Bronchial epithelial cell (primary cell): Measurements from ENCODE around the gene SWAP70. TPM values are rescaled to one million over a fixed set of nuclear protein-coding genes. Genes with fewer than 3 reads are reported as not detected.

ENCODE experiments used
- DNase-seq: peaks from one replicate; pipeline ENCODE4 v3.0.0-alpha.2; 2010; ENCODE audit warnings: low read depth
- FAIRE-seq: peaks from 2 replicates; lab custom pipeline; 2011; peaks lifted over from hg19 to GRCh38; lab: Jason Lieb, UNC
- H3K27me3 ChIP-seq: 2 replicates; pipeline ENCODE4 v1.5.1; 2011; ENCODE audit warnings: low read length; ENCODE audit not compliant: control insufficient read depth, insufficient read depth
- H3K36me3 ChIP-seq: 2 replicates; pipeline ENCODE4 v1.5.1; 2011; ENCODE audit warnings: low read length; ENCODE audit not compliant: control insufficient read depth, insufficient read depth
- H3K4me3 ChIP-seq: 2 replicates; pipeline ENCODE4 v1.5.1; 2011; ENCODE audit warnings: mild to moderate bottlenecking, low read depth, low read length, control low read depth
- total RNA-seq: library from RNA; depleted of rRNA; stranded (reverse); fragments of >200 nt; gene quantifications from 2 replicates; pipeline ENCODE4 v1.2.1, GENCODE V29; 2014
- TF ChIP-seq, protein P1 (sequence below): IDR thresholded peaks from 2 replicates; pipeline ENCODE4 v1.5.1; 2011; ENCODE audit warnings: mild to moderate bottlenecking, moderate library complexity, low read length, control low read depth, inconsistent platforms; ENCODE audit not compliant: insufficient read depth, severe bottlenecking

Gene SWAP70
- total RNA-seq, 1 donor from 2014 or later: 26.3 TPM

- Histone ChIP-seq H3K4me3 (no peak overlapping the region), H3K36me3 (no peaks in the 10 kb centered on the region), H3K27me3 (no peaks in the 10 kb centered on the region)
- DNase-seq (peak; percentile 70), FAIRE-seq (no peak)
- TF ChIP-seq, protein P1, sequence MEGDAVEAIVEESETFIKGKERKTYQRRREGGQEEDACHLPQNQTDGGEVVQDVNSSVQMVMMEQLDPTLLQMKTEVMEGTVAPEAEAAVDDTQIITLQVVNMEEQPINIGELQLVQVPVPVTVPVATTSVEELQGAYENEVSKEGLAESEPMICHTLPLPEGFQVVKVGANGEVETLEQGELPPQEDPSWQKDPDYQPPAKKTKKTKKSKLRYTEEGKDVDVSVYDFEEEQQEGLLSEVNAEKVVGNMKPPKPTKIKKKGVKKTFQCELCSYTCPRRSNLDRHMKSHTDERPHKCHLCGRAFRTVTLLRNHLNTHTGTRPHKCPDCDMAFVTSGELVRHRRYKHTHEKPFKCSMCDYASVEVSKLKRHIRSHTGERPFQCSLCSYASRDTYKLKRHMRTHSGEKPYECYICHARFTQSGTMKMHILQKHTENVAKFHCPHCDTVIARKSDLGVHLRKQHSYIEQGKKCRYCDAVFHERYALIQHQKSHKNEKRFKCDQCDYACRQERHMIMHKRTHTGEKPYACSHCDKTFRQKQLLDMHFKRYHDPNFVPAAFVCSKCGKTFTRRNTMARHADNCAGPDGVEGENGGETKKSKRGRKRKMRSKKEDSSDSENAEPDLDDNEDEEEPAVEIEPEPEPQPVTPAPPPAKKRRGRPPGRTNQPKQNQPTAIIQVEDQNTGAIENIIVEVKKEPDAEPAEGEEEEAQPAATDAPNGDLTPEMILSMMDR: no peak
These were observed 97.6 kb downstream of the SWAP70 start for GRCh38 chr11:9761441-9761945.

DNA sequence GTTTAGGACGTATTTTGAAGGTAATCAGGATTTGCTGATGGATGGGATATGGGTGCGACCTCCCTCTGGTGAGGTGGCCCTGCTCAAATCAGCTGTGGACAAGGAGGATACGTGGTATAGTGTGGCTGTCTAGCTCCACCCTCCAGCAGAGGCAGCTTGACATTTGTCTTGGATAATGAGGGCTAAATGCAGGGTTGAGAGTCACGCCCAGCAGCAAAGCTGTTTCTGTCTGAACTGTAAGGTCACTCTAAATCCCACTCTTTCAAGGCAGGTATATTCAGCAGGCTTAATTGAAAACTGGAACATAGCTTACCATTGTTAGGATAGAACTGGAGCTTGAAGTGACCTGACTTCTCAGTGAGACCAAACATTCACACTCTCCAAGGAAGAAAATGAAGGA, 98.7 kb downstream of the SWAP70 start:
- Histone ChIP-seq H3K27me3 (no peaks in the 10 kb centered on the region), H3K36me3 (no peaks in the 10 kb centered on the region), H3K4me3 (no peak overlapping the region)
- TF ChIP-seq, protein P1: no peak
- DNase-seq: no peak
- no peak for FAIRE-seq

DNA sequence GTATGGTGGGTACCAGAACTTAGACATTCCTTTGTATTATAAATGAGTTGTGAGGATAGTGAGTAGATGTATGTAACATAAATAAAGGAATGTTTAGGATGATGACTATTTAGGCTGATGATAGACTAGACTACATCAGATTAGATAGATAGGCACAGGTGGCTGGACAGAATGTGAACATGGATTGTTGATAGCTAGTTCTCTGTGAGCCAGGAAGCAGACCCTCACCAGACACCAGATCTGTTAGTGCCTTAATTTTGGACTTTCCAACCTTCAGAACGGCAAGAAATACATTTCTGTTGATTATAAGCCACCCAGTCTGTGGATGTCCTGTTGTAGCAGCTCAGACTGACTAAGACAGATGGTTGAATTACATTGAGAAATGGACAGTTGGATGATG, 99.4 kb downstream of the SWAP70 start:
- TF ChIP-seq, protein P1: no peak
- Histone ChIP-seq H3K27me3 (no peaks in the 10 kb centered on the region), H3K4me3 (no peak overlapping the region), H3K36me3 (no peaks in the 10 kb centered on the region)
- no peak for FAIRE-seq
- DNase-seq: no peak

GRCh38 chr11:9765320-9766101, 101.6 kb downstream of the SWAP70 start:
- DNase-seq (no peak), FAIRE-seq (no peak)
- no peak overlapping the region for H3K4me3 ChIP-seq
- H3K36me3 ChIP-seq: no peaks in the 10 kb centered on the region
- H3K27me3 ChIP-seq: no peaks in the 10 kb centered on the region
- TF ChIP-seq, protein P1: no peak

- Histone ChIP-seq H3K27me3 (no peaks in the 10 kb centered on the region), H3K36me3 (no peaks in the 10 kb centered on the region), H3K4me3 (no peak overlapping the region)
- DNase-seq (no peak), FAIRE-seq (peak; percentile 50)
- TF ChIP-seq, protein P1: no peak
These were observed 105.7 kb downstream of the SWAP70 start for GRCh38 chr11:9769621-9770020.
